Activated CD4-positive, alpha-beta memory T cell treated with anti-CD3 and anti-CD28 coated beads for 36 hours (primary cell): Measurements from ENCODE around the gene PAM16. TPM values are rescaled to one million over a fixed set of nuclear protein-coding genes. Genes with fewer than 3 reads are reported as not detected.
A peak's percentile ranks its signal among the peaks of the same experiment; 100 is the strongest.
"Not testable (repeated sequence)": the region's sequence is repeated elsewhere in the genome, so short reads cannot be mapped to it uniquely, and the experiment has no call there.

Source experiments
- CTCF ChIA-PET: fragments of 350-600 bp; sonication (Branson Sonifier 250); formaldehyde crosslinking; loops from one replicate; lab custom pipeline; 2021; ENCODE audit warnings: antibody characterized with exemption, inconsistent platforms; lab: Charles Lee
- POLR2A ChIA-PET: fragments of 350-600 bp; sonication (Branson Sonifier 250); formaldehyde crosslinking; loops from one replicate; lab custom pipeline; 2021; ENCODE audit warnings: antibody characterized with exemption; lab: Charles Lee
- DNase-seq: peaks from one replicate; pipeline ENCODE4 v3.0.0-alpha.2; 2020
- H3K27ac Mint-ChIP-seq: one replicate; pipeline ENCODE4 v1.8.0; 2021; ENCODE audit warnings: mixed read lengths
- H3K27me3 Mint-ChIP-seq: one replicate; pipeline ENCODE4 v1.8.0; 2021; ENCODE audit warnings: mixed read lengths
- H3K36me3 Mint-ChIP-seq: one replicate; pipeline ENCODE4 v1.8.0; 2021; ENCODE audit warnings: mixed read lengths
- H3K4me1 Mint-ChIP-seq: one replicate; pipeline ENCODE4 v1.8.0; 2021; ENCODE audit warnings: low read depth, mixed read lengths
- H3K4me3 Mint-ChIP-seq: one replicate; pipeline ENCODE4 v1.8.0; 2021; ENCODE audit warnings: mild to moderate bottlenecking, mixed read lengths
- H3K9me3 Mint-ChIP-seq: one replicate; pipeline ENCODE4 v1.8.0; 2021; ENCODE audit warnings: mixed read lengths
- intact Hi-C: fragments of 100-400 bp; cut with micrococcal nuclease; formaldehyde crosslinking; loops from one replicate; pipeline ENCODE4 v1.15.1; 2023
- total RNA-seq, 2 experiments: library from RNA; stranded (reverse); gene quantifications; one replicate each; pipeline ENCODE4 v1.2.3, GENCODE V29; 2021

PAM16 gene
- total RNA-seq, 2 experiments from 2014 or later, result 52.8 to 63.4 TPM

DNA sequence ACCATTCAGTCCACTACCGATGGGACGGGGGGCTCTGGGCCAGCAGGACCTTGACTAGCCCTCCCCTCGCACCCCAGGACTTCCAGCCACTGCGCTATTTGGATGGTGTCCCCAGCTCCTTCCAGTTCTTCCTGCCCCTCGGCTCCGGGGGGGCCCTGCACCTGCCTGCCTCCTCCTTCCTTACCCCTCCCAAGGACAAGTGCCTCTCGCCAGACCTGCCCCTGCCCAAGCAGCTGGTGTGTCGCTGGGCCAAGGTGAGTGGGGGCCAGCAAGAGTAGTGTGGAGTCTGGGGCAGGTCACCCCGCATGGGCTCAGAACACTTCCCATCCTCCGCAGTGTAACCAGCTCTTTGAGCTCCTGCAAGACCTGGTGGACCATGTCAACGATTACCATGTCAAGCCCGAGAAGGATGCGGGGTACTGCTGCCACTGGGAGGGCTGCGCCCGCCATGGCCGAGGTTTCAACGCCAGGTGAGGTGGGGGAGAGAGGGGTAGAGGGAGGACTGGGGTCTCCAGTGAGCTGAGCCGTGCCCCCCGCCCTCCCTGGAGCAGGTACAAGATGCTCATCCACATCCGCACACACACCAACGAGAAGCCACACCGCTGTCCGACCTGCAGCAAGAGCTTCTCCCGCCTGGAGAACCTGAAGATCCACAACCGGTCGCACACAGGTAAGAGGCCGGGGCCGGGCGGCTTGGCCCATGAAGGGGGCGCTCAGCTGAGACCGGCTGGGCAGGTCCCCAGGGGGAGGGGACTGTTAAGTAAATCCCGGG is 16.2 kb downstream of the PAM16 start:
- POLR2A ChIA-PET, result no interaction called here
- no peak for DNase-seq
- CTCF ChIA-PET, result interaction anchor here (1.0 to 1.1 kb wide), 2 partner anchors 46 to 73 kb away, joined by 3 read pairs; no protein-coding TSS in a partner anchor
- Mint-ChIP-seq H3K4me1 (no peaks in the 10 kb centered on the region), H3K27me3 (no peaks in the 10 kb centered on the region), H3K4me3 (no peak overlapping the region), H3K9me3 (no peaks in the 10 kb centered on the region), H3K36me3 (no peaks in the 10 kb centered on the region), H3K27ac (no peak overlapping the region)
- intact Hi-C loops, result no loop called here

DNA sequence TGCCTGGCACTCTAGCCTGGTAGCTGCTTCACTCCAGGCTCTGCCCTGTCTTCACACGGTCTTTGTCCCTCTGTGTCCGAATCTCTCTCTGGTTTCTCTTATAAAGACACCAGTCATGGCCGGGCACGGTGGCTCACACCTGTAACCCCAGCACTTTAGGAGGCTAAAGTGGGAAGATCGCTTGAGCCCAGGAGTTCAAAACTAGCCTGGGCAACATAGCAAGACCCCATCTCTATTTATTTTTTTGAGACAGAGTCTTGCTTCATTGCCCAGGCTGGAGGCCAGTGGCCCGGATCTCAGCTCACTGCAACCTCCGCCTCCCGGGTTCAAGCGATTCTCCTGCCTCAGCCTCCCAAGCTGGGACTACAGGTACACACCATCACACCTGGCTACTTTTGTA is 17.4 kb downstream of the PAM16 start:
- H3K4me3 Mint-ChIP-seq, H3K4me1 Mint-ChIP-seq, H3K27me3 Mint-ChIP-seq, POLR2A ChIA-PET, H3K36me3 Mint-ChIP-seq, H3K27ac Mint-ChIP-seq, intact Hi-C loops, H3K9me3 Mint-ChIP-seq, DNase-seq: not testable (repeated sequence)
- CTCF ChIA-PET, result interaction anchor here (0.6 to 1.3 kb wide), 3 partner anchors 45 to 645 kb away, joined by 3 read pairs; no protein-coding TSS in a partner anchor

DNA sequence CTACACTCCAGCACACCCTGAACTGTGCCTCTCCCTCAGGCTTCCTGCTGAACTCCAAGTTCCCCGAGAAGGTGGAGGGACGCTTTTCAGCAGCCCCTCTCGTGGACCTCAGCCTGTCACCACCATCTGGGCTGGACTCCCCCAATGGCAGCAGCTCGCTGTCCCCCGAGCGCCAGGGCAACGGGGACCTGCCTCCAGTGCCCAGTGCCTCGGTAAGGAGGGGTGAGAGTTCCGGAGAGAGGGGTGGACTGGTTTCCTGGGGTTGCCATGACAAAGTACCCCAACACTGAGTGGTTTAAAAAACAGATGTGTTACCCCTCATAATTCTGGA is 17.8 kb downstream of the PAM16 start:
- POLR2A ChIA-PET, result no interaction called here
- CTCF ChIA-PET, result interaction anchor here (1.1 to 2.2 kb wide), 4 partner anchors 70 to 394 kb away, joined by 3 to 14 read pairs (median 3); no protein-coding TSS in a partner anchor
- Mint-ChIP-seq H3K9me3 (no peaks in the 10 kb centered on the region), H3K27me3 (no peaks in the 10 kb centered on the region), H3K4me3 (no peak overlapping the region), H3K36me3 (no peaks in the 10 kb centered on the region), H3K27ac (no peak overlapping the region), H3K4me1 (peaks cover 3% of the 10 kb centered on the region)
- no peak for DNase-seq
- intact Hi-C loops, result no loop called here

DNA sequence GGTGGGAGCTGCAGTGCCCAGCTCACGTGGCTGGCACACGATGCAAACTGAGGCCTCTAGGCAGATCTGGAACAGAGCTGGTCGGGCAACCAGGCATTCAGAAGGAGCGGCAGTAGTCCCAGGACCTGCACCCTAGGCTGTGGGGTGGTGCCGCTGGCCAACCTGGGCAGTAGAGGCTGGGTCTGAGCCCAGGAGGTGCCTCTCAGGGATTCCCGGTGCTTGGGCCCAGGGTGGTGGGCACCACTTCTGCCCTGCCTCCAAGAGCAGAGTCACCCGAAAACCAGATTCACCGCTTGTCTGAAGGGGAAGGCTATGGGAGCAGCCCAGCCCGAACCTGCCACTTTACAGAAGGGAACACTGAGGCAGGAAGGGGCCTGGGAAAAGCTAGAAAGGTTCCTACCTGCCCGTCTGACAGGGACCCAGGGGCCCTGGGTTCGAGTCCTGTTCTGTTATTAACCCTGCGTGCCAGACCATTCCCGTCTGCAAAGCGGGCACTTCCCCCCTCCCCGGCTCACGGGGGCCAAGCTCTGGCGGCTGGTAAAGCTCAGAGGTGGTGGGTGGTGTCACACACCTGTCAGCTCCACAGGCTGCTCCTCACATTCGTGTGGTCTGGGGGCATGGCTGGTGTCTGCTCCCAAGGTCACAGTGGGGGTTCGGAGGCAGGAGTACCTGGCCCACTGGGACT is 18.4 kb downstream of the PAM16 start:
- no peaks in the 10 kb centered on the region for H3K27me3 Mint-ChIP-seq
- ChIA-PET POLR2A (no interaction called here), CTCF (interaction anchor here (1.1 to 2.2 kb wide), 10 partner anchors 9 to 393 kb away, joined by 3 to 14 read pairs (median 4); no protein-coding TSS in a partner anchor)
- intact Hi-C loops, result no loop called here
- no peak overlapping the region for H3K4me3 Mint-ChIP-seq
- DNase-seq, result no peak
- H3K4me1 Mint-ChIP-seq, result peaks cover 6% of the 10 kb centered on the region
- no peaks in the 10 kb centered on the region for H3K9me3 Mint-ChIP-seq
- H3K27ac Mint-ChIP-seq, result no peak overlapping the region
- H3K36me3 Mint-ChIP-seq, result no peaks in the 10 kb centered on the region

DNA sequence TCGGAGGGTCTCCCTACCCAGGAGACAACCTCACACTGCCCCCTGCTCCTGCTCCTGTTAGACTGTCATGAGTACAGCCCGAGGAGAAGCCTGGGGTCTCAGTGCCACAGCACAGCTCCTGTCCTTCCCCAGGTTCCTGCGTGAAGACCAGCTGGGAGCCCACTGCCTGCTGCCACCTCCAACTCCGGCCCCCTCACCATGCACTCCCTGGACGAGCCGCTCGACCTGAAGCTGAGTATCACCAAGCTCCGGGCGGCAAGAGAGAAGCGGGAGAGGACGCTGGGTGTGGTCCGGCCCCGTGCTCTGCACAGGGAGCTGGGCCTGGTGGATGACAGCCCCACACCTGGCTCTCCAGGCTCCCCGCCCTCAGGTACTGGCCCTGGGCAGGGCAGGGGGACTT is 19.0 kb downstream of the PAM16 start:
- intact Hi-C loops, result no loop called here
- POLR2A ChIA-PET, result no interaction called here

DNA sequence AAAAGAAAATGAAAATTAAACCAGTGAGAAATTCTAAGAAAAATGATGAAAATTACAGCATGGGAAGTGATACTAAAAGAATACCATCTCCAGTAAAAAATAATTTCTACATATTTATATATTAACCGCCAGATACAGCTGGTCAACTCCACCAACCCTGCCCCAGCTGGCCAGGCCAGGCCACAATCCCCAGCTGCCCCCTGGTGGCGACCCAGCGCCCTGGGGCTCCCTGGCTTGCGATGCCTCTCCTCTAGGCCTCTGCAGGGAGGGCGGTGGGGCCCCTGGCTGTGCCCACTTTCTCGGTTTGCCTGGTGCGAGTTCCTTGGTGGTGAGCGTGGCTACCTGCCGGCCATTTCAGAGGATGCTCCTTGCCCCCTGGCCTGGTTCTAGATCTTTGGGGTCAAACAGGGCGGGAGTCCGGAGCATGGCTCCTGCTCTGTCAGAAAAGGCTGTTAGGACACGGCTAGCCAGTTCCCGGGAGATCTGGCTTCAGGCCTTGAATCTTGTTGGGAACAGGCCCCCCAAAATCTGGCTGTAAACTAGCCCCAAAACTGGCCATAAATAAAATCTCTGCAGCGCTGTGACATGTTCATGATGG is 20.7 kb downstream of the PAM16 start:
- ChIA-PET CTCF (interaction anchor here (0.6 to 3.1 kb wide), 22 partner anchors 10 to 417 kb away, joined by 3 to 28 read pairs (median 5); partner anchors contain the start of gene TFAP4), POLR2A (interaction anchor here (1.2 kb wide), 1 partner anchor 76 kb away, joined by 6 read pairs; no protein-coding TSS in a partner anchor)
- intact Hi-C loops, result loop anchor here (1.0 kb wide), 1 partner anchor 42 kb away; no protein-coding TSS in a partner anchor
- DNase-seq, result peak; percentile 79
- Mint-ChIP-seq H3K4me3 (no peak overlapping the region), H3K27ac (no peak overlapping the region), H3K36me3 (no peaks in the 10 kb centered on the region), H3K27me3 (no peaks in the 10 kb centered on the region), H3K4me1 (peaks cover 6% of the 10 kb centered on the region), H3K9me3 (no peaks in the 10 kb centered on the region)

More for the DNA sequence above, 19.0 kb downstream of the PAM16 start:
- Mint-ChIP-seq H3K27me3 (no peaks in the 10 kb centered on the region), H3K4me1 (peaks cover 6% of the 10 kb centered on the region), H3K36me3 (no peaks in the 10 kb centered on the region), H3K27ac (no peak overlapping the region), H3K4me3 (no peak overlapping the region), H3K9me3 (no peaks in the 10 kb centered on the region)
- DNase-seq, result no peak
- CTCF ChIA-PET, result interaction anchor here (1.1 to 2.2 kb wide), 9 partner anchors 9 to 392 kb away, joined by 3 to 14 read pairs (median 5); partner anchors contain the start of gene TFAP4

DNA sequence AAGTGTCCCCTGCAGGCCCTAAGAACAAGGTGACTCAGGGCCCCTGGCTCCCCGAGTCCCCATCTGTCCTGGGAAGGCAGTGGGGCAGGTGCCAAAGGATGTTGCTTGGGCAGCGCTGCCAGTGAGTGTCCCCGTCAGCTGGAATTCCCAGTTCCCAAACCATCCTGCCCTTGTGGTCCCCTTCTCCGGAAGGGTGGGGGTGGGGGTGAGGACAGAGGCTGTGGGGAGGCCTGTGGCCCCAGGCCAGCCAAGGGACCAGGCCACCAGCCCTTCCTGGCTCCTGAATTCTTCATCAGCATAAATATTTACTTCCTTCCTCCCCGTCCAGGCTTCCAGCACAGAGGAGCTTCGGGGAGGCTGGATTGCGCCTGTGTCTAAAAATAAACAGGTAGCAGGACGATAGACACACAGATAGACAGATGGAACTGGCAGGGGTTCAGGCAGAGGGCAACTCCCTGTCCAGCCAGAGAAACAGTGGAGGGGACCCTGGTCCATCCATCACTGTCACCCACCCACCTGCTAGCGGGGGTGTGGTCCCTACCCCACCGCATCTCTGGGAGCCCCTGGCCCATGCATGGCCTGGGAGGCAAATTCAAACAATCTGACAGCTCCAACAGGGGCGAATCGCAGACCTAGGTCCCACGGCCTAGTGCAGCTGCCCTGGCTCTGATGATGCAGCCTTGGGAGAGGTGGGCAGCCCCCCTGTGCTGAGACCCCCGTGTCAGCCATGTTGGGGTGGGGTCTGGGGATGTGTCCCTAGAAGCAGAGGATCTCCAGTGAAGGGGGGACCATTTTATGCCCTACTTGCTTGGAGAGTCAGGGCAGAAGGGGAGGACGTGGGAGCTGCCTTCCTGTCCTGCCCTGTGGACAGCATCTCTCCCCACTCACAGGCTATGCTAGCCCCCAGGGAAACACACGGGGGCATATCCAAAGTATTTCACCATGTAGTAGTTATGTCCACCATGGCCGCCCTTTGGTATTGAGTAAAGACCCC is 22.0 kb downstream of the PAM16 start:
- H3K4me1 Mint-ChIP-seq, result peaks cover 6% of the 10 kb centered on the region
- no peak for DNase-seq
- H3K9me3 Mint-ChIP-seq, result no peaks in the 10 kb centered on the region
- H3K27me3 Mint-ChIP-seq, result no peaks in the 10 kb centered on the region
- H3K36me3 Mint-ChIP-seq, result no peaks in the 10 kb centered on the region
- no peak overlapping the region for H3K27ac Mint-ChIP-seq
- intact Hi-C loops, result loop anchor here (5.0 kb wide), 1 partner anchor 57 kb away; the partner anchor contains the start of gene TFAP4
- CTCF ChIA-PET, result interaction anchor here (0.8 to 3.1 kb wide), 16 partner anchors 8 to 346 kb away, joined by 3 to 28 read pairs (median 6); partner anchors contain the start of gene TFAP4
- POLR2A ChIA-PET, result no interaction called here
- H3K4me3 Mint-ChIP-seq, result no peak overlapping the region

DNA sequence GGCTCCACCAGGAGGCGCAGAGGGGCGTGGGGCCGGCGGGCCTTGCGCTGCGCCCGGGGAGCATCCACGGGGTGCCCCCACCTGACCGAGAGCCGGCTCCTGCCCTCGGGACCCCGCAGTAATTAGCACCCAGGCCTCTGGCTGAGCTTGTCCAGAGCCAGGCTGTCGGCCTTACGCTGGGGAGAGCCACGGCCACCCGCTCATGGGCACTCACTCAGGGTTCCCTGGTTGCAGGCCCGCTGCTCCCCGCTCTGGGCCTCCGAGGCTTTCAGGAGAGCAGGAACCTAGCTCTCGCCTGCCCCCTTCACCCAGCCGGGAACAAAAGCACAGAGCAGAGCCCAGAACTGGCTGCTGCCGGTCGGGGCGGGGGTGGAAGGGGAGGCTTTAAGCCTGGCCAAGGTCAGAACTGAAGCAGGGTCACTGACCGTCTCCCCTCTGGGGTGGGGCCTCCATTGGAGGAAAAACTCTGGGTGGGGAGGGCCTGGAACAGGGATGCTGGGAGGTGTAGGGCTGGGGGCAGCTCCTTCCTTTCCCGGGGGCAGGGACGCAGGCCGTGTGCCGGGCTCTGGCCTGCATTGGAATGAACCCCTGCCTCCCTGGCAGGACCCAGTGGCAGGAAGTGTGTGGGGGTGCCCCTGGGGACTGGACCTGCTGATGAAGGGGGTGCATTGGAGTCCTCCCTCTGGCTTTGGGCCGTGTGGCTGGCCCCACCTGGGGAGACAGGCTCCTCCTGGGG is 22.9 kb downstream of the PAM16 start:
- H3K36me3 Mint-ChIP-seq, result no peaks in the 10 kb centered on the region
- peak; percentile 74 for DNase-seq
- intact Hi-C loops, result loop anchor here (5.0 kb wide), 1 partner anchor 56 kb away; the partner anchor contains the start of gene TFAP4
- H3K9me3 Mint-ChIP-seq, result no peaks in the 10 kb centered on the region
- H3K27me3 Mint-ChIP-seq, result no peaks in the 10 kb centered on the region
- ChIA-PET CTCF (interaction anchor here (0.9 to 3.1 kb wide), 18 partner anchors 9 to 345 kb away, joined by 3 to 28 read pairs (median 4); partner anchors contain the start of gene TFAP4), POLR2A (no interaction called here)
- peak overlapping the region; percentile 32 for H3K4me3 Mint-ChIP-seq
- peaks cover 6% of the 10 kb centered on the region for H3K4me1 Mint-ChIP-seq
- no peak overlapping the region for H3K27ac Mint-ChIP-seq

DNA sequence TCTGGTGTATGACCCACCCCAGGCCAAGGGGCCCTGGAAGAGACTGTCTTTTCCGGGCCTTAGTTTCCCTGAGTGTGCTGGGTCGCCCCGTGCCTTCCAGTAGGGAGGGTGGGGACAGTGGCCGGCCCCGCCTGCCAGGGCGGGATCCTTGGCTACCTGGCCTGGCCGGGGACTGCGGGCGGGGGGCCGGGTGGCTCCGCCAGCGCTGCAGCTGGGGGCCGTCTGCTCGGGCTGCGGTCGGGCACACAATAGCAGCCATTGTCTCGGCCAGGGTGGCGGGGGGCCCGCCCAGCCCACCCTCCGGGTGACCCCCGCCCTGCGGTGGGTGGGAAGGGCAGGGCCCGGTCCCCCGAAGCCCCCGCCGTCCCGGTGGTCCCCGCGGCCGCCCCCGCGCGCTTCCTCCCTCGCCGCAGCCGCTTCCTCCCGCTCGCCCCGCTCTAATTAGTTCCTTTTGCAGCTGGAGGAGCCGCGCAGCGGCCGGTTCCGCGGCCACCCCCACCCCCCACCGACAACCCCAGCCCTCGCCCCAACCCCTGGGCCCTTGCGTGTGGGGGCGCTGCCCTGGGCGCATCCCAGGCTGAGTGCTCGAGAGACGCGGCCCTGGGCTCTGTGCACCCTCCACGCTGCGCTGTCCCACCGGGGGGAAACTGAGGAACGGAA is 23.6 kb downstream of the PAM16 start:
- Mint-ChIP-seq H3K27ac (no peak overlapping the region), H3K4me3 (no peak overlapping the region), H3K36me3 (no peaks in the 10 kb centered on the region), H3K27me3 (no peaks in the 10 kb centered on the region), H3K4me1 (peaks cover 6% of the 10 kb centered on the region), H3K9me3 (no peaks in the 10 kb centered on the region)
- CTCF ChIA-PET, result interaction anchor here (0.9 to 3.1 kb wide), 19 partner anchors 10 to 344 kb away, joined by 3 to 28 read pairs (median 4); partner anchors contain the start of gene TFAP4
- intact Hi-C loops, result loop anchor here (5.0 kb wide), 1 partner anchor 55 kb away; the partner anchor contains the start of gene TFAP4
- DNase-seq, result no peak
- POLR2A ChIA-PET, result no interaction called here

DNA sequence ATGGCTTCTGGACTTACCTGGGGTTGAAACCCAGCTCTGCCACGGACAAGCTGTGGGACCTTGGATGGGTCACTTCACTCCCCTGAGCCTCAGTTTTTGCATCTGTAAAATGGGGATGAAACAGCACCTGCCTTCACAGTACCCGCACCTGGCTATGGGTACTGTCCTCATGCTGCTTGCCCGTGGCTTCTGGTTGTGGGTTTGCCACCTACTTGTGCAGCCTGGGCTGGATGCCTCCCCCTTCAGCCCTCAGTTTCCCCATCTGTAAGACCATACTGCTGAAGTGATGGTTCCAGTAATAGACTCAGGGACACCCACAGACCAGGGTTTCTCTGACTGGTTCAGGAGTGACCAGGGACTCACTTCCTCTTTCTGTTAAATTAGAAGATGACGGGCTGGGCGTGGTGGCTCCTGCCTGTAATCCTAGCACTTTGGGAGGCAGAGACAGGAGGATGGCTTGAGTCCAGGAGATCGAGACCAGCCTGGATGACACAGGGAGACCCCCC is 25.8 kb downstream of the PAM16 start:
- Mint-ChIP-seq H3K36me3 (no peaks in the 10 kb centered on the region), H3K4me1 (peaks cover 6% of the 10 kb centered on the region), H3K27me3 (no peaks in the 10 kb centered on the region), H3K27ac (no peak overlapping the region), H3K9me3 (no peaks in the 10 kb centered on the region), H3K4me3 (no peak overlapping the region)
- intact Hi-C loops, result loop anchor here (5.0 kb wide), 1 partner anchor 53 kb away; the partner anchor contains the start of gene TFAP4
- ChIA-PET POLR2A (no interaction called here), CTCF (interaction anchor here (1.9 kb wide), 1 partner anchor 37 kb away, joined by 7 read pairs; no protein-coding TSS in a partner anchor)
- no peak for DNase-seq
